HG03521 (cell line): ENCODE results near the gene PLA2G4E.

Experiments
- ATAC-seq: cut with Tn5 transposase; IDR thresholded peaks from one replicate; pipeline ENCODE4 v1.9.1; 2021; ENCODE audit warnings: mild to moderate bottlenecking, moderate library complexity; ENCODE audit not compliant: unreplicated experiment

Gene PLA2G4E

GRCh38 chr15:42020713-42021273 lies at the start of gene PLA2G4E:
Gene PLA2G4E (minus strand): TSS chr15:42021042. CDS start chr15:42021030, 12 bp downstream.
- ATAC-seq: no peak

GRCh38 chr15:42070279-42070975 lies 49.6 kb upstream of the PLA2G4E start:
- ATAC-seq: no peak

- ATAC-seq: no peak
Measured at GRCh38 chr15:42069496-42070278, 48.8 kb upstream of the PLA2G4E start.

- ATAC-seq: no peak
Measured at GRCh38 chr15:42069025-42069424, 48.2 kb upstream of the PLA2G4E start.

GRCh38 chr15:42068601-42069000 lies 47.8 kb upstream of the PLA2G4E start:
- no peak for ATAC-seq

- no peak for ATAC-seq
Measured at GRCh38 chr15:42066764-42067415, 46.0 kb upstream of the PLA2G4E start.

GRCh38 chr15:42065468-42065867 lies 44.6 kb upstream of the PLA2G4E start:
- ATAC-seq: no peak

- ATAC-seq: no peak
Measured at GRCh38 chr15:42065033-42065432, 44.2 kb upstream of the PLA2G4E start.

- ATAC-seq: no peak
Measured at GRCh38 chr15:42064271-42064670, 43.4 kb upstream of the PLA2G4E start.

- ATAC-seq: no peak
Measured at GRCh38 chr15:42063122-42063848, 42.4 kb upstream of the PLA2G4E start.

GRCh38 chr15:42062284-42062806 lies 41.5 kb upstream of the PLA2G4E start:
- no peak for ATAC-seq

GRCh38 chr15:42060797-42061196 lies 40.0 kb upstream of the PLA2G4E start:
- ATAC-seq: no peak

- no peak for ATAC-seq
Measured at GRCh38 chr15:42060477-42060763, 39.6 kb upstream of the PLA2G4E start.

GRCh38 chr15:42059661-42060476 lies 39.0 kb upstream of the PLA2G4E start:
- no peak for ATAC-seq

- no peak for ATAC-seq
Measured at GRCh38 chr15:42058791-42059190, 37.9 kb upstream of the PLA2G4E start.

- ATAC-seq: no peak
Measured at GRCh38 chr15:42057799-42058646, 37.2 kb upstream of the PLA2G4E start.

GRCh38 chr15:42056934-42057798 lies 36.3 kb upstream of the PLA2G4E start:
- no peak for ATAC-seq

- ATAC-seq: no peak
Measured at GRCh38 chr15:42053914-42054313, 33.1 kb upstream of the PLA2G4E start.
